Tibial nerve (tissue), 4 donors: Measurements from ENCODE around the gene CFAP53. TPM values are rescaled to one million over a fixed set of nuclear protein-coding genes. Genes with fewer than 3 reads are reported as not detected.

Source experiments
- DNase-seq, 2 donors: peaks; one replicate each; pipeline ENCODE4 v3.0.0-alpha.2; 2019; ENCODE audit warnings: low spot score in 2 of 2
- H3K27ac ChIP-seq, 4 donors: fragments of 200-600 bp; sonication (generic) in 3 of 4; one replicate each; pipeline ENCODE4 v1.5.1; 2017 to 2019; ENCODE audit warnings: mild to moderate bottlenecking in 1 of 4
- H3K27me3 ChIP-seq, 2 donors: fragments of 200-600 bp; sonication (generic) in 1 of 2; one replicate each; pipeline versions ENCODE4 v1.5.1 to v1.6.0; 2017 to 2019
- H3K36me3 ChIP-seq, 3 donors: fragments of 200-600 bp; sonication (generic); one replicate each; pipeline ENCODE4 v1.5.1; 2018 to 2019
- H3K4me1 ChIP-seq, 4 donors: fragments of 200-600 bp; sonication (generic) in 3 of 4; one replicate each; pipeline ENCODE4 v1.5.1; 2017 to 2019
- H3K4me3 ChIP-seq, 4 donors: fragments of 200-600 bp; sonication (generic) in 3 of 4; one replicate each; pipeline ENCODE4 v1.5.1; 2017 to 2019; ENCODE audit warnings: mild to moderate bottlenecking in 1 of 4, moderate library complexity in 1 of 4
- H3K9me3 ChIP-seq, 4 donors: fragments of 200-600 bp; sonication (generic) in 3 of 4; one replicate each; pipeline ENCODE4 v1.5.1; 2017 to 2019
- CTCF ChIP-seq, 5 experiments: fragments of 200-600 bp in 3 of 5; fragments of 450-650 bp in 2 of 5; sonication (generic) in 3 of 5; IDR thresholded peaks; one replicate each; pipeline ENCODE4 v1.5.1; 2016 to 2019; ENCODE audit warnings: antibody characterized with exemption in 5 of 5, mild to moderate bottlenecking in 3 of 5, moderate library complexity in 2 of 5
- EP300 ChIP-seq, 2 donors: sonication (generic); formaldehyde crosslinking; IDR thresholded peaks; one replicate each; pipeline ENCODE4 v1.6.1; 2017; ENCODE audit warnings: antibody characterized with exemption in 2 of 2, mild to moderate bottlenecking in 1 of 2
- POLR2A ChIP-seq, 2 donors: fragments of 450-650 bp; IDR thresholded peaks; one replicate each; pipeline ENCODE4 v1.6.1; 2017; ENCODE audit warnings: antibody characterized with exemption in 2 of 2, mild to moderate bottlenecking in 2 of 2, moderate library complexity in 2 of 2
- WGBS, 2 donors: methylation state at CpG; one replicate each; pipeline ENCODE4 v1.1.5; 2018; 5-methylcytosine and 5-hydroxymethylcytosine counted together
- total RNA-seq, 4 donors: library from RNA; depleted of rRNA; stranded (reverse); fragments of >200 nt; gene quantifications; one replicate each; pipeline ENCODE4 v1.1.0, GENCODE V29; 2016

The CFAP53 gene
- total RNA-seq, 4 donors from 2014 or later = 1.5 to 1.7 (median 1.6) TPM

DNA sequence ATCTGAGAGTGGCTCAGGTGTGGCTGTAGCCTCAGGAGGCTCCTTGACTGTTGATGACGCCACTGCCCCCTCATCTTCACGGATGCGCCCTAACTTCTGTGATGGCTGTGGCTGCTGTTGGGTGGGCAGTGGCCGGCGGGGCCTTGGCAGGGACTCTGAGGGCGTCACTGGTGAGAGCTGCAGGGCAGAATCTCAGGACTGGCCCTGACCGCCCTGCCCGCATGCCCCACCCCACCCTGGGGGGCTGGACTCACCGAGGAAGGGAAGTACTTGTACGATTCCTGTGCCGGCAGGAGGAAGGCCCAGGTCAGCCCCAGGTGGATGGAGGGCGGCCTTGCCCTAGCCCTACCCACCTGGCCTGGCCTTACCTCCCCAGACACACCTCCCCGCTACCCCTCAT is 18.8 kb upstream of the CFAP53 start:
- Histone ChIP-seq H3K27ac (no peak overlapping the region), H3K4me3 (no peak overlapping the region), H3K9me3 (no peaks in the 10 kb centered on the region), H3K4me1 (peaks cover 0 to 35% (median 11%) of the 10 kb centered on the region in 4 donors), H3K36me3 (peaks cover 0 to 42% (median 0%) of the 10 kb centered on the region in 3 donors), H3K27me3 (no peaks in the 10 kb centered on the region)
- DNase-seq = no peak
- WGBS, 2 donors = 87 to 89% methylated on average over 13 of the region's 13 CpGs
- TF ChIP-seq EP300 (IDR thresholded peaks at IDR 0.05) = no peak
- TF ChIP-seq CTCF (IDR thresholded peaks at IDR 0.05) = no peak
- TF ChIP-seq POLR2A (IDR thresholded peaks at IDR 0.05) = no peak

DNA sequence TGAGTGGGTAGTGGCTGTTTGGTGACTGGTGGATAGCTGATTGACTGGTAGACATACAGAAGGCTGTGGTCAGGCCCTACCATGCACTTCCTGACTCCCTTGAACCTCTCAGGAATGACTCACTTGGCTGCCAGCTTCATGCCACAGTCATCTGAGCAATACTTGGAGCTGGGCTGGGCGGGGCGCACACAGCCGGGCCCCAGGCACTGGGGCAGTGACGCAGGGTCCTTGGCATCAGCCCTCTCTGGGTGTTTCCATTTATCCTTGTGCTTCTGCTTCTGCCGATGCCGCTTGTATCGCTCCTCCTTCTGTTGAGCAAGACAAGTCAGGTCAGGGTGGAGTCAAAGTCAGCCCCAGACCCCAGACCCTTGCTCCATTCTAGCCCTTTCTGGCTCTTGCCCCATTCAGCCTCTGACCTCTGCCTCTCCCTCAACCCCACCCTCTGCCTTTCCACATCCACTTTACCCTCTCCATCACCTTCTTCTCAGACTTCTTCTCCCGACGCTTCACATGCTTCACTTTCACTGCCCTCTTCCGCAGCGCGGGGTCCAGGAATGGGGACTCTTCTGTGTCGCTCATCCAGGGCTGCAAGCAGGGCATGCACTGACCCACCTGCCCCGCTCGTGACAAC is 18.1 kb upstream of the CFAP53 start:
- Histone ChIP-seq H3K27me3 (no peaks in the 10 kb centered on the region), H3K36me3 (peaks cover 0 to 42% (median 0%) of the 10 kb centered on the region in 3 donors), H3K27ac (no peak overlapping the region), H3K9me3 (no peaks in the 10 kb centered on the region), H3K4me1 (peaks cover 0 to 42% (median 18%) of the 10 kb centered on the region in 4 donors), H3K4me3 (no peak overlapping the region)
- 92 to 94% methylated on average over 15 of the region's 15 CpGs for WGBS, 2 donors
- DNase-seq = no peak
- no peak for TF ChIP-seq EP300 (IDR thresholded peaks at IDR 0.05)
- TF ChIP-seq POLR2A (IDR thresholded peaks at IDR 0.05) = no peak
- TF ChIP-seq CTCF (IDR thresholded peaks at IDR 0.05) = no peak

- Histone ChIP-seq H3K4me3 (no peak overlapping the region), H3K4me1 (peaks cover 0 to 46% (median 19%) of the 10 kb centered on the region in 4 donors), H3K36me3 (peaks cover 0 to 48% (median 0%) of the 10 kb centered on the region in 3 donors), H3K27ac (no peak overlapping the region), H3K27me3 (no peaks in the 10 kb centered on the region), H3K9me3 (no peaks in the 10 kb centered on the region)
- TF ChIP-seq CTCF (IDR thresholded peaks at IDR 0.05) (no peak), EP300 (IDR thresholded peaks at IDR 0.05) (no peak), POLR2A (IDR thresholded peaks at IDR 0.05) (no peak)
- DNase-seq = no peak
- WGBS, 2 donors = 90 to 94% methylated on average over 29 of the region's 29 CpGs
Observed at GRCh38 chr18:50283469-50284209, 17.3 kb upstream of the CFAP53 start.

DNA sequence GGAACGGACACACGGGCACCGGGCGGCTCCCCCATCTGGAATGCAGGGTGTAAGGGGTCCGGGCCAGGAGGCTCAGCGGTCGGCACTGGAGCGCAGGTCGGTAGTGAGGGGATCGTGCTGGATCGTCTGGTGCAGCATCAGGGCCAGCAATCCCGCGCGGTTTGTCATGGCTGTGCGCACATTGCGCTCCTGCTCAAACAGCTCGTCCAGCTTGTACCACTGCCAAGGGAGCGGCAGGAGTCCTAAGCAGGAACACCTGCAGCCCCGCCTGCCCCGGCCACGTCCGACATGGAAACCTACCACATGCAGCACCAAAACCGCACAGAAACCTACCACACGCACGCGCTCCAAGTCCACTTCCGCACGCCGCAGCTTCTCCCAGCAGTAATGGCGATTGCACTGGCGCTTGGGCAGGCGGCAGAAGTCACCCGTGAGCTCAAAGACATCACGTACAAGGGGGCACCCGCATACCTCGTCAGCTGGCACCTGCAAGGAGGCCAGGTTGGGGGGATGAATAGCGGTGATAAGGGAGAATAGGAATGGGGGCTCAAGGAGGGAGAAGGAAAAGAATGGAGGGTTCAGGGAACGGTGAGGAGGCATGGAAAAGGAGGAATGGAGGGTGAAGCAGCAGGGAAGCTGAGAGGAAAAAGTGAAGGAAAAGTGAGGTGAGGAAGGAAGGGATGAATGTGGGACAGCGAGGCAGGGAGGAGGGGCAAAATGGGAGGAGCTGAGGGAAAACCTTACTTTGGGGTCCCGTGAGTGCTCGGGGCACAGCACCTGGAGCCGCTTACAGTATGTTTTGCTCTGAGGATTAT is 16.4 kb upstream of the CFAP53 start:
- peaks cover 0 to 52% (median 0%) of the 10 kb centered on the region in 3 donors for H3K36me3 ChIP-seq
- H3K9me3 ChIP-seq = no peaks in the 10 kb centered on the region
- H3K27me3 ChIP-seq = no peaks in the 10 kb centered on the region
- no peak for TF ChIP-seq CTCF (IDR thresholded peaks at IDR 0.05)
- no peak for TF ChIP-seq EP300 (IDR thresholded peaks at IDR 0.05)
- TF ChIP-seq POLR2A (IDR thresholded peaks at IDR 0.05) = no peak
- DNase-seq = no peak
- H3K27ac ChIP-seq = no peak overlapping the region
- H3K4me3 ChIP-seq = no peak overlapping the region
- peaks cover 0 to 42% (median 19%) of the 10 kb centered on the region in 4 donors for H3K4me1 ChIP-seq
- 94% methylated on average over 42 of the region's 42 CpGs for WGBS, 2 donors
